Measurements from ENCODE around the gene ZNF511.

The ZNF511 gene

DNA sequence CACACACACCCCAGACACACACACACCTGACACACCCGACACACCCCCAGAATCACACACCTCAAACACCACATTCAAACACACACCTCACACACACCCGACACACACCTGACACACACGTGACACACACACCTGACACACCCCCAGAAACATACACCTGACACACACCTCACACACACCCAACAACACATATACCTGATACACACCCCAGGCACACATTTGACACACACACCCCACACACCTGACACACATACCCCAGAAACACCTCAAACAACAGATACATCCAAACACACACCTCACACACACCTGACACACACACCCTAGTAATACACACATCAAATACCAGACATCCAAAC is 28.6 kb downstream of the ZNF511 start:
- Histone ChIP-seq H4K20me1 (ENCODE audit: control insufficient read depth, insufficient read depth, low read depth, low read length) (no peaks in the 10 kb centered on the region), H3K27ac (ENCODE audit: low read depth, low read length) (no peak overlapping the region), H3K4me1 (ENCODE audit: control insufficient read depth, low read length) (no peaks in the 10 kb centered on the region), H3K4me3 (ENCODE audit: low read length) (no peak overlapping the region), H3K79me2 (ENCODE audit: control insufficient read depth, low read length) (no peaks in the 10 kb centered on the region), H3K9me3 (ENCODE audit: control insufficient read depth, insufficient read depth, low read length) (peaks cover 30% of the 10 kb centered on the region; the same call in 1 of the 2 replicates), H3K4me2 (ENCODE audit: low read length) (no peak overlapping the region), H3K36me3 (ENCODE audit: control insufficient read depth, low read length) (no peaks in the 10 kb centered on the region), H3F3A (ENCODE audit: control insufficient read depth, insufficient read depth) (no peaks in the 10 kb centered on the region), H3K27me3 (ENCODE audit: control insufficient read depth, low read length) (peaks cover 5% of the 10 kb centered on the region), H3K9me2 (replicated peaks; ENCODE audit: control insufficient read depth, low read length) (no peaks in the 10 kb centered on the region)
- no peak for TF ChIP-seq EZH2phosphoT487 (IDR thresholded peaks at IDR 0.05; ENCODE audit: borderline replicate concordance, low read length)
- TF ChIP-seq, protein P1, sequence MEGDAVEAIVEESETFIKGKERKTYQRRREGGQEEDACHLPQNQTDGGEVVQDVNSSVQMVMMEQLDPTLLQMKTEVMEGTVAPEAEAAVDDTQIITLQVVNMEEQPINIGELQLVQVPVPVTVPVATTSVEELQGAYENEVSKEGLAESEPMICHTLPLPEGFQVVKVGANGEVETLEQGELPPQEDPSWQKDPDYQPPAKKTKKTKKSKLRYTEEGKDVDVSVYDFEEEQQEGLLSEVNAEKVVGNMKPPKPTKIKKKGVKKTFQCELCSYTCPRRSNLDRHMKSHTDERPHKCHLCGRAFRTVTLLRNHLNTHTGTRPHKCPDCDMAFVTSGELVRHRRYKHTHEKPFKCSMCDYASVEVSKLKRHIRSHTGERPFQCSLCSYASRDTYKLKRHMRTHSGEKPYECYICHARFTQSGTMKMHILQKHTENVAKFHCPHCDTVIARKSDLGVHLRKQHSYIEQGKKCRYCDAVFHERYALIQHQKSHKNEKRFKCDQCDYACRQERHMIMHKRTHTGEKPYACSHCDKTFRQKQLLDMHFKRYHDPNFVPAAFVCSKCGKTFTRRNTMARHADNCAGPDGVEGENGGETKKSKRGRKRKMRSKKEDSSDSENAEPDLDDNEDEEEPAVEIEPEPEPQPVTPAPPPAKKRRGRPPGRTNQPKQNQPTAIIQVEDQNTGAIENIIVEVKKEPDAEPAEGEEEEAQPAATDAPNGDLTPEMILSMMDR (IDR thresholded peaks at IDR 0.05; ENCODE audit: low read depth, low read length, poor library complexity, severe bottlenecking), result no peak

GRCh38 chr10:133338080-133339071 is 29.7 kb downstream of the ZNF511 start:
- peaks cover 30% of the 10 kb centered on the region; the same call in 1 of the 2 replicates for H3K9me3 ChIP-seq (ENCODE audit: control insufficient read depth, insufficient read depth, low read length)
- H3K79me2 ChIP-seq (ENCODE audit: control insufficient read depth, low read length), result no peaks in the 10 kb centered on the region
- H3K4me3 ChIP-seq (ENCODE audit: low read length), result no peak overlapping the region
- no peaks in the 10 kb centered on the region for H3K4me1 ChIP-seq (ENCODE audit: control insufficient read depth, low read length)
- no peaks in the 10 kb centered on the region for H3F3A ChIP-seq (ENCODE audit: control insufficient read depth, insufficient read depth)
- no peak for TF ChIP-seq EZH2phosphoT487 (IDR thresholded peaks at IDR 0.05; ENCODE audit: borderline replicate concordance, low read length)
- TF ChIP-seq, protein P1 (IDR thresholded peaks at IDR 0.05; ENCODE audit: low read depth, low read length, poor library complexity, severe bottlenecking), result no peak
- H3K27ac ChIP-seq (ENCODE audit: low read depth, low read length), result no peak overlapping the region
- H3K36me3 ChIP-seq (ENCODE audit: control insufficient read depth, low read length), result no peaks in the 10 kb centered on the region
- no peaks in the 10 kb centered on the region for H4K20me1 ChIP-seq (ENCODE audit: control insufficient read depth, insufficient read depth, low read depth, low read length)
- no peak overlapping the region for H3K4me2 ChIP-seq (ENCODE audit: low read length)
- H3K27me3 ChIP-seq (ENCODE audit: control insufficient read depth, low read length), result peaks cover 5% of the 10 kb centered on the region
- no peaks in the 10 kb centered on the region for H3K9me2 ChIP-seq (replicated peaks; ENCODE audit: control insufficient read depth, low read length)

- Histone ChIP-seq H3K9me3 (ENCODE audit: control insufficient read depth, insufficient read depth, low read length) (peaks cover 30% of the 10 kb centered on the region; the same call in 1 of the 2 replicates), H3K4me2 (ENCODE audit: low read length) (no peak overlapping the region), H3K9me2 (replicated peaks; ENCODE audit: control insufficient read depth, low read length) (no peaks in the 10 kb centered on the region), H3K4me1 (ENCODE audit: control insufficient read depth, low read length) (no peaks in the 10 kb centered on the region), H3K27ac (ENCODE audit: low read depth, low read length) (no peak overlapping the region), H3K79me2 (ENCODE audit: control insufficient read depth, low read length) (no peaks in the 10 kb centered on the region), H4K20me1 (ENCODE audit: control insufficient read depth, insufficient read depth, low read depth, low read length) (no peaks in the 10 kb centered on the region), H3K4me3 (ENCODE audit: low read length) (no peak overlapping the region), H3F3A (ENCODE audit: control insufficient read depth, insufficient read depth) (no peaks in the 10 kb centered on the region), H3K36me3 (ENCODE audit: control insufficient read depth, low read length) (no peaks in the 10 kb centered on the region), H3K27me3 (ENCODE audit: control insufficient read depth, low read length) (peaks cover 5% of the 10 kb centered on the region)
- no peak for TF ChIP-seq EZH2phosphoT487 (IDR thresholded peaks at IDR 0.05; ENCODE audit: borderline replicate concordance, low read length)
- TF ChIP-seq, protein P1 (IDR thresholded peaks at IDR 0.05; ENCODE audit: low read depth, low read length, poor library complexity, severe bottlenecking), result no peak
These were observed 31.1 kb downstream of the ZNF511 start for GRCh38 chr10:133339708-133340380.

Measured in DOHH2 (cell line).